ENCODE data around the gene RAB11FIP3. TPM values are rescaled to one million over a fixed set of nuclear protein-coding genes. Genes with fewer than 3 reads are reported as not detected.
A peak's percentile ranks its signal among the peaks of the same experiment; 100 is the strongest.

The RAB11FIP3 gene
- total and polyA plus RNA-seq, 5 donors from 2014 or later = 1.0 to 34.5 (median 1.5) TPM

DNA sequence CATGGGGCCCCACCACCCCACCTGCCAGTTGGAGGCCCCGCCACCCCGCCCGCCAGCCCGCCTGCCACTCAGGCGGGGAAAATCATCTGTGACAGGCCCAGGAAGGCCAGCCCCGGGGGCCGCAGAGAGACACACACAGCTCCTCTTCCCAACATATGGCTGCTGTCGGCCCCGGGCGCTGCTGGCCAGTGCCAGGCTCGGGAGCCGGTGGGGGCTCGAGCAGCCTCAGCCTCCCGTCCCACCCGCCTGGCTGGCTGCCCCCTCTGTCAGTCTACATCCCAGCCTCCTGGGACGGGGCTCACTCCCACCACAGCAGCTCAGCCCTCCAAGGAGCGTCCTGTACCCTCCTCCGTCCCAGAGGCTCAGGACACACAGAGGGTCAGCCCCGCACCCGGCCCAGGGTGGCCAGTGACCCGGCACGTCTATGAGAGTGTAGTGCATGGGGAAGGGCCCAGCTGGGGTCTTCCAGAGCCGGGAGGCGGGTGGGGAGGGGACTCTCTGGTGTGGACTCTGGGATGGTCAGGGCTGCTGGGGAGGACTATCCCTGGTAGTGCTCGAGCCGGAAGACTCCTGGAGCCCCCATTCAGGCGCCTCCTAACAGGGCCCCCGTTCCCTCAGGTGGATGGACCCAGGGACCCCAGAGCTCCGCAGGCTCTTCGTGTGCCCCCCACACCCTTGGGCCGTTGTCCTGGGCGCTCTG is 131.2 kb downstream of the RAB11FIP3 start:
- DNase-seq = no peak
- no peak for ATAC-seq (ENCODE audit: low read depth in 2 of 2)
- Histone ChIP-seq H3K27me3 (ENCODE audit: control insufficient read depth, insufficient read depth, low read length) (no peaks in the 10 kb centered on the region), H3K27ac (ENCODE audit: insufficient read depth, low read length, poor library complexity, severe bottlenecking) (no peak overlapping the region), H3K36me3 (ENCODE audit: control insufficient read depth, insufficient read depth, low read length) (no peaks in the 10 kb centered on the region), H3K4me3 (ENCODE audit: low read depth, low read length) (no peak overlapping the region), H3K4me1 (ENCODE audit: control insufficient read depth, insufficient read depth, low read length, poor library complexity, severe bottlenecking) (no peaks in the 10 kb centered on the region), H3K9me3 (ENCODE audit: control insufficient read depth in 2 of 2, low read length in 2 of 2) (no peaks in the 10 kb centered on the region)
- Mint-ChIP-seq H3K27me3 (peaks cover 11% of the 10 kb centered on the region), H3K9me3 (peaks cover 0 to under 1% (median 0%) of the 10 kb centered on the region in 7 donors), H3K4me3 (peak overlapping the region in 1 of 4 donors; percentile 27), H3K4me1 (peaks cover 0 to 3% (median 0%) of the 10 kb centered on the region in 4 donors), H3K36me3 (no peaks in the 10 kb centered on the region), H3K27ac (no peak overlapping the region)

DNA sequence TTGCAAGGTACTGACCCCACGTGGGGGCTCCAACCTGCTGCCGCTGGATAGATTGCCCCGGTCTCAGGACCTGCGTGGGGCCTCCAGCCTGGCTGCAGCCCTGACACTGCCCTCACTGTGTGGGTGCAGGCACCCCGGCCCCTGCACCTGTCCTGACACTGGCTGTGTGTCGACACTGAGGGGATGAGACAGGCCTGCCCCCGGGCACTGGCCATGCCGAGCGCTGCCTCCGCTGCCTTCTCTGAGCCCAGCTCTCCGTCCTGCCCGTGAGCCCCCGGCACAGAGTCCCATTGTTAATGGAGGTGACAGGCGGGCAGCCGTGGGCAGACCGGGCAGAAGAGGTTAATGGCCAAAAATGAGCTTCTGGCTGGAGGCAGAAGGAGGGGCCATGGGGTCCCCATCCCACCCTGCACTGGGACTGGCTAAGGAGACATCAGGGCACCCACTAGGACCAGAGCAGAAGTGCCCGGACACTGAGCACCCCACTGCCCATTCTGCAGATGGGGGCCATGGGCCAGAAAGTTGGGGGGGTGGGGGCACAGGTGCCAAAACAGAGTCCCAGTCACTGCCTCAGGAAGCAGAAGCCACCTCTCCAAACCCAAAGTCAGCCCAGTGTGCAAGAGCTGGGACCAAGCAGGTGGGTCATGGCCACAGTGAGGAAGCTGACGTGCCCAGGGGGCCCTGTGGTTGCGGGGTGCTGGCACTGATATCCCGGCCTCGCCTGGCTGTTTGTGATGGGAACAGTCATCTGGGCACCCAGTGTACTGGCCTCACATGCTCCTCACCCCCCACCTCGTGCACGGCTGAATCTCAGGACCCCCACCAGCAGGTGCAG is 132.2 kb downstream of the RAB11FIP3 start:
- no peaks in the 10 kb centered on the region for H3K27me3 ChIP-seq (ENCODE audit: control insufficient read depth, insufficient read depth, low read length)
- ATAC-seq (ENCODE audit: low read depth in 2 of 2) = no peak
- H3K4me3 ChIP-seq (ENCODE audit: low read depth, low read length) = no peak overlapping the region
- H3K9me3 ChIP-seq (ENCODE audit: control insufficient read depth in 2 of 2, low read length in 2 of 2) = no peaks in the 10 kb centered on the region
- no peak for DNase-seq
- H3K9me3 Mint-ChIP-seq = peaks cover 0 to 3% (median 0%) of the 10 kb centered on the region in 7 donors
- no peak overlapping the region for H3K27ac ChIP-seq (ENCODE audit: insufficient read depth, low read length, poor library complexity, severe bottlenecking)
- no peaks in the 10 kb centered on the region for H3K36me3 ChIP-seq (ENCODE audit: control insufficient read depth, insufficient read depth, low read length)
- H3K27me3 Mint-ChIP-seq = peaks cover 11% of the 10 kb centered on the region
- no peak overlapping the region for H3K4me3 Mint-ChIP-seq
- no peaks in the 10 kb centered on the region for H3K4me1 ChIP-seq (ENCODE audit: control insufficient read depth, insufficient read depth, low read length, poor library complexity, severe bottlenecking)
- H3K36me3 Mint-ChIP-seq = no peaks in the 10 kb centered on the region
- H3K4me1 Mint-ChIP-seq = peaks cover 0 to 3% (median 0%) of the 10 kb centered on the region in 4 donors
- H3K27ac Mint-ChIP-seq = no peak overlapping the region

- Mint-ChIP-seq H3K27ac (no peak overlapping the region), H3K36me3 (no peaks in the 10 kb centered on the region), H3K4me3 (no peak overlapping the region), H3K4me1 (peaks cover 0 to 3% (median 0%) of the 10 kb centered on the region in 4 donors), H3K9me3 (peaks cover 0 to 3% (median 0%) of the 10 kb centered on the region in 7 donors), H3K27me3 (peaks cover 11% of the 10 kb centered on the region)
- Histone ChIP-seq H3K9me3 (ENCODE audit: control insufficient read depth in 2 of 2, low read length in 2 of 2) (no peaks in the 10 kb centered on the region), H3K27ac (ENCODE audit: insufficient read depth, low read length, poor library complexity, severe bottlenecking) (no peak overlapping the region), H3K36me3 (ENCODE audit: control insufficient read depth, insufficient read depth, low read length) (no peaks in the 10 kb centered on the region), H3K27me3 (ENCODE audit: control insufficient read depth, insufficient read depth, low read length) (no peaks in the 10 kb centered on the region), H3K4me3 (ENCODE audit: low read depth, low read length) (no peak overlapping the region), H3K4me1 (ENCODE audit: control insufficient read depth, insufficient read depth, low read length, poor library complexity, severe bottlenecking) (no peaks in the 10 kb centered on the region)
- DNase-seq (no peak), ATAC-seq (ENCODE audit: low read depth in 2 of 2) (no peak)
These were observed 133.0 kb downstream of the RAB11FIP3 start for GRCh38 chr16:558298-559020.

GRCh38 chr16:559021-559380 is 133.6 kb downstream of the RAB11FIP3 start:
- Histone ChIP-seq H3K36me3 (ENCODE audit: control insufficient read depth, insufficient read depth, low read length) (no peaks in the 10 kb centered on the region), H3K4me1 (ENCODE audit: control insufficient read depth, insufficient read depth, low read length, poor library complexity, severe bottlenecking) (no peaks in the 10 kb centered on the region), H3K27ac (ENCODE audit: insufficient read depth, low read length, poor library complexity, severe bottlenecking) (no peak overlapping the region), H3K4me3 (ENCODE audit: low read depth, low read length) (no peak overlapping the region), H3K9me3 (ENCODE audit: control insufficient read depth in 2 of 2, low read length in 2 of 2) (no peaks in the 10 kb centered on the region), H3K27me3 (ENCODE audit: control insufficient read depth, insufficient read depth, low read length) (no peaks in the 10 kb centered on the region)
- Mint-ChIP-seq H3K9me3 (peaks cover 0 to 3% (median 0%) of the 10 kb centered on the region in 7 donors), H3K4me3 (no peak overlapping the region), H3K4me1 (peaks cover 0 to 3% (median 0%) of the 10 kb centered on the region in 4 donors), H3K27me3 (peaks cover 11% of the 10 kb centered on the region), H3K36me3 (no peaks in the 10 kb centered on the region), H3K27ac (no peak overlapping the region)
- no peak for ATAC-seq (ENCODE audit: low read depth in 2 of 2)
- DNase-seq = no peak

- Mint-ChIP-seq H3K36me3 (no peaks in the 10 kb centered on the region), H3K4me3 (no peak overlapping the region), H3K27ac (no peak overlapping the region), H3K4me1 (peaks cover 0 to 3% (median 0%) of the 10 kb centered on the region in 4 donors), H3K9me3 (peaks cover 0 to 3% (median 0%) of the 10 kb centered on the region in 7 donors), H3K27me3 (peaks cover 11% of the 10 kb centered on the region)
- DNase-seq (no peak), ATAC-seq (ENCODE audit: low read depth in 2 of 2) (no peak)
- Histone ChIP-seq H3K27ac (ENCODE audit: insufficient read depth, low read length, poor library complexity, severe bottlenecking) (no peak overlapping the region), H3K36me3 (ENCODE audit: control insufficient read depth, insufficient read depth, low read length) (no peaks in the 10 kb centered on the region), H3K9me3 (ENCODE audit: control insufficient read depth in 2 of 2, low read length in 2 of 2) (no peaks in the 10 kb centered on the region), H3K4me3 (ENCODE audit: low read depth, low read length) (no peak overlapping the region), H3K4me1 (ENCODE audit: control insufficient read depth, insufficient read depth, low read length, poor library complexity, severe bottlenecking) (no peaks in the 10 kb centered on the region), H3K27me3 (ENCODE audit: control insufficient read depth, insufficient read depth, low read length) (no peaks in the 10 kb centered on the region)
These were observed 134.2 kb downstream of the RAB11FIP3 start for GRCh38 chr16:559411-560203.

DNA sequence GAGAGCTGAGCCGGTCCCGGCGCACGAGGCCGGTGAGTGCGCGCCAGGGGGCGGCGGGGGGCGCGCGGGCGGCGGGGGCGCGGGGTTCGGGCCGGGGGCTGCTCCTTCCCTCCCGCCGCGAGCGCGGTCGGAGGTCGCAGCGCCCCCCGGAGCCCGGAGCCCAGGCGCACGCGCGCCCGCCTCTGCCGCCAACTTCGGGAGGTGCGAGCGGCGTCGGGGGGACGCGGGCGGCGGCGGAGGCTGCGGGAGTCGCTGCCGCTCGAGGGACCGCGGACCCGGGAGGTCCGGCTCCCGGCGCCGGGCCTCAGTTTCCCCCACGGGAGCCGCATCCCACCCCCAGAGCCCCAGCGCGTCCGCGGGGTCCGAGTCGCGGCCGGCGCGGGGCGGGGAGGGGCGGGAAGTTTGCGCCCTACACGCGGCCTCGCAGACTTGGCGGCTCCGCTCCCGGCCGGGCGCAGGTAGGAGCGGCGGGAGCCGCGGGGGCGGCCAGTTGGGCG is 134.8 kb downstream of the RAB11FIP3 start, which contains the start of gene PRR35:
Gene PRR35, plus strand, starts transcription at position 191 of the 497 bp plus-strand sequence. CDS start 2,901 bp downstream, outside the sequence.
- Mint-ChIP-seq H3K27me3 (peaks cover 11% of the 10 kb centered on the region), H3K27ac (no peak within 1 kb of the TSS), H3K9me3 (peaks cover 0 to 3% (median 0%) of the 10 kb centered on the region in 7 donors), H3K36me3 (no peaks in the 10 kb centered on the region), H3K4me1 (peaks cover 0 to 3% (median 0%) of the 10 kb centered on the region in 4 donors), H3K4me3 (no peak within 1 kb of the TSS)
- Histone ChIP-seq H3K4me1 (ENCODE audit: control insufficient read depth, insufficient read depth, low read length, poor library complexity, severe bottlenecking) (no peaks in the 10 kb centered on the region), H3K27ac (ENCODE audit: insufficient read depth, low read length, poor library complexity, severe bottlenecking) (no peak within 1 kb of the TSS), H3K4me3 (ENCODE audit: low read depth, low read length) (no peak within 1 kb of the TSS), H3K9me3 (ENCODE audit: control insufficient read depth in 2 of 2, low read length in 2 of 2) (no peaks in the 10 kb centered on the region), H3K27me3 (ENCODE audit: control insufficient read depth, insufficient read depth, low read length) (no peaks in the 10 kb centered on the region), H3K36me3 (ENCODE audit: control insufficient read depth, insufficient read depth, low read length) (no peaks in the 10 kb centered on the region)
- ATAC-seq (ENCODE audit: low read depth in 2 of 2) (no peak), DNase-seq (no peak)

Data from CD4-positive, CD25-positive, alpha-beta regulatory T cell (primary cell).